GM19467 (cell line): ENCODE results near the gene PHEX.
"Not testable (repeated sequence)": the region's sequence is repeated elsewhere in the genome, so short reads cannot be mapped to it uniquely, and the experiment has no call there.

ENCODE experiments used
- ATAC-seq: cut with Tn5 transposase; IDR thresholded peaks from one replicate; pipeline ENCODE4 v1.9.1; 2021; ENCODE audit warnings: mild to moderate bottlenecking, moderate library complexity; ENCODE audit not compliant: unreplicated experiment

Gene PHEX

DNA sequence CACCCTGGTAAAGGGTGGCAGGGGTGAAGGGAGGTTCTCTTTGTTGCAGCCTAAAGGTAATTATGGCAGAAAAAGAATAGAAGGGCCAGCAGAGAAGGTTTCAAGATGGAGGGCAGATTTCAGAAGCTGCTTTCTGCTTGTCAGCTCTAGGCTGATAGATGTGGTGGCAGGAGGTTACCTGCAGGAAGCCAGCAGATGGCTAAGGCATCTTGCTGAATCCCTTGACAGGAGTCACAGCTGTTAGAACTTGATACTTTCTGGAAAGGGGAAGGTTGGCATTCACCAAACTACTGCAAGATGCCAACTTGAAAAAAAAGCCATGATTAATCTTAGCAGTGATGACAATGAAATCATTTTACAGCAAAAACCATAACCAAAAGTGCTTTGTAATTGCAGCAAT is 171.1 kb downstream of the PHEX start:
- no peak for ATAC-seq

DNA sequence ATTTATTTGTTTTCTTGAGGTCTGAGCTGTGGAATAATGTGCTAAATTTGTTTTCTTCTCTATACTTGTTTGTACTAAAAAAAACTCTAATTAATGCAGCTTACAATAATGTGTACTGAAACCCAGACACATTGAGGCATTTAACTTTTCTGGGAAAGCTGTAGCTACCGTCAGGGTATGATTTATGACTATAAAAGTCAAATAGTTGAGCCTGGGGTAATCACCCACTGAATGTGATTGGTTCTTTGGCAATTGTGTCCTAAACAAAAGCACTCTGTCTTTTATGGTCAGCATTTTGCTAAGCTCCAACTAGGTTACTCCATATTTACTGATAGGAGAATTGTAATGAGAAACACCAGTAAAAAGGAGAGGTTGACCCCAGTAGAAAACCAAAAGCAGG is 174.7 kb downstream of the PHEX start:
- ATAC-seq = no peak

DNA sequence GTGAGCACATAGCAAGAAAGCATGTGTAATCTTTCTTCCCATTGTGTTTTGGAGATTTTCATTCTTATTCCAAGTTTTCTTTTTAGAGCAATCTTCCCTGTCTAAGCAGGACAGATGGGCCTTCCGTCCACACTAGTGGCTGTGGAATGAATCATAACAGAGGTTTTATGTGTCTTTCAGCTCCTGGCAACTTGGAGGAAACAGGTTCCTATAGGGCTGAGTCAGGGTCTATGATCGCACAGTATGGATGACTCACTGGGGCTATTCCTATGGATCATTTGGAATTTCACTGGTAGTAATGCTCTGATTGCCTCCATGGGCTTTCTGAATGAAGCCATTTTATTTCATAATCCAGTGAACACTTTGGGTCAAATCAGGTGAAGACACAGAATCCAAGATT is 188.8 kb downstream of the PHEX start:
- no peak for ATAC-seq

DNA sequence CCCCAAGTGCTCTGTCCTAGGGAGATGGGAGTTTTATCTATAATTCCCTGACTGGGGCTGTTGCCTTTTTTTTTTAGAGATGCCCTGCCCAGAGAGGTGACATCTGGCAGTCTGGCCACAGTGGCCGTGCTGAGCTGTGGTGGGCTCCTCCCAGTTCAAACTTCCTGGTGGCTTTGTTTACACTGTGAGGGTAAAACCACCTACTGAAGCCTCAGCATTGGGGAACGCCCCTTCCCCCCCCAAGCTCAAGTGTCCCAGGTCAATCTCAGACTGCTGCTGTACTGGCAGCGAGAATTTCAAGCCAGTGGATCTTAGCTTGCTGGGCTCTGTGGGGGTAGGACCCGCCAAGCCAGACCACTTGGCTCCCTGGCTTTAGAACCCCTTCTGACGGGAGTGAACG is 202.3 kb downstream of the PHEX start:
- ATAC-seq = no peak

DNA sequence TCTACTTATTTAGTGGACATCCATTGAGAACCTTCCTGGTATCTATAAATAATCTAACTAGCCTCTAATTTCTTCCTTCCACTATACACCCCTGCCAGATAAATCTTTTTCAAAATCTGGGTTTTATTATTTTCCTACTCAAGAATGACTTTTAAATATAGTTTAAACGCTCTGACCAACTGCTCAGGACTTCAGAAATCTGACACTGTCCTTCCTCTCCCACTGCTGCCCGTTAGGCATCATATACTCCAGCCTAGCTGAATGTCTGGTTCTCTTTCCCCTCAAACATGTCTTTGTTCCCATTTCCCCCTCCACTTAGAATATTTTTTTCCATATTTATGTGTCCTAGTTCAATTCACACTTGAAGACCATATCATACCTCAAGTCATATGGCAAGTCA is 205.4 kb downstream of the PHEX start:
- ATAC-seq = no peak

- no peak for ATAC-seq
Observed at GRCh38 chrX:22246620-22247019, 214.5 kb downstream of the PHEX start.

- ATAC-seq = no peak
Observed at GRCh38 chrX:22247169-22247568, 215.0 kb downstream of the PHEX start.

DNA sequence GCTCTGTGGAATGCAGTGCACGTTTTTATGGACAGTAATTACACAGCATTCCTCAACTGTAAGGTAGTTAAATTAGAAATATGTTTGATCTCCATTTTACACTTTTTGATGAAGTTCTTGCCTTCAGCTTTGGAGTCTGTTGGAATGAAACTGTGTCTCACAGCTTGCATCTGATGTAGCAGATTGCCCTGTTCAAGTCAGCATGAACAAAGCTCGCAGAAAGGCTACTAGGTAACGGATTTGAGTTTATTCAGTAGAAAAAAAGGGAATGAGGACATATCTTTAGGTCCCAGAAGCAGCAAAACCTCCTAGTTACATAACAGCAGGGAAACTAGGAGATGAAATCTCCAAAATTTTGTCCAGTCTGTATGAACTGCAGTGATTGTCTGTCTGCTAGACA is 216.3 kb downstream of the PHEX start:
- no peak for ATAC-seq

GRCh38 chrX:22249371-22249770 is 217.2 kb downstream of the PHEX start:
- ATAC-seq = no peak

- ATAC-seq = no peak
Observed at GRCh38 chrX:22268706-22269105, 236.6 kb downstream of the PHEX start.

- no peak for ATAC-seq
Observed at GRCh38 chrX:22272613-22273012, 240.5 kb downstream of the PHEX start, which contains the start of gene CBLL2. Gene CBLL2 (plus strand): TSS chrX:22272913. CDS start chrX:22272992, 79 bp downstream.

DNA sequence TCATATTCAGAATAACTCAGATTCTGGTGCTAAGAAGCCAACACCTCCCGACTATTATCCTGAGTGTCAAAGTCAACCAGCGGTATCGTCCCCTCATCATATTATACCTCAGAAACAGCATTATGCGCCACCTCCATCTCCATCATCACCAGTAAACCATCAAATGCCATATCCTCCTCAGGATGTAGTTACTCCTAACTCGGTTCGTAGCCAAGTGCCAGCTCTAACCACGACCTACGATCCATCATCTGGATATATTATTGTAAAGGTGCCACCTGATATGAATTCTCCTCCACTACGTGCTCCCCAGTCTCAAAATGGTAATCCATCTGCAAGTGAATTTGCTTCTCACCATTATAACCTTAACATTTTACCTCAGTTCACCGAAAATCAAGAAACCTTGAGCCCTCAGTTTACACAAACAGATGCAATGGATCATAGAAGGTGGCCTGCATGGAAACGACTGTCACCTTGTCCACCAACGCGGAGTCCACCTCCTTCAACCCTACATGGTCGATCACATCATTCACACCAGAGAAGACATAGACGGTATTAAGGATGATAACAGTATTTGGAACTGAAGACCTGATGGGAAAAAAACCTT is 241.7 kb downstream of the PHEX start:
- no peak for ATAC-seq

DNA sequence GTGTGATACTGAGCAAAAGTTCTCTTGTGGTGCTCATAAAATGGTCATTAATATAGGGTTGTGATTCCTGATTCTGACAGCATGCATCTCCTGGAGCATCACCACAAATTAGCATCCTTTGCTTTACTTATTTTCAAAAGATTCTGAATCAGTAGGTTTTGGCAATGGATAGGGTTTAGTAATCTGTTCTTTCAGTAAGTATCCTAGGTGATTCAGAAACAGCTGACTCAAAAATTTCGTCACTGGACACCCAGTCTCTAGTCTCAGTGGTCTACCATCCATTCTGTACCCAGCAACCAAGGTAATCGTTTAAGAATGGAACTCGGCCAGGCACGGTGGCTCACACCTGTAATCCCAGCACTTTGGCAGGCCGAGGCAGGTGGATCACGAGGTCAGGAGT is 244.7 kb downstream of the PHEX start:
- ATAC-seq = no peak

DNA sequence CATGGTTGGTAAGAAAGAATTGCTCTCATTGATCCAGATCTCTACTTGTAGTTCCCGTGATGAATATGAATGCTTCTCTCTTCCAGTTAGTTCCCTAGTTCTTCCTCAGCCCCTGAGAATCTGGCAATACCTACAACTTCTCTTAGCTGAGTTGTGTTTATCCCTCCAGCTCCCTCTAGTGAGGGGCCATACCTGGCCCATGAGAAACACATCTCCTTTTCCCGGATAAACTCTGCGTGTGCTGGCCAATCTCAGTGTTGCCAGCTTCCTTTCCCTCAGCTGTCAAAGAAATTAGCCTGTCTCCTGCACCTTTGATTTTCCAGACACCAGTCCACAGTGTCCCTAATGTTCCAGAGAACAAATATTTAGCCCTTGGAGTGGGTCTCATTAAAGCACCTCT is 246.2 kb downstream of the PHEX start:
- ATAC-seq = no peak

DNA sequence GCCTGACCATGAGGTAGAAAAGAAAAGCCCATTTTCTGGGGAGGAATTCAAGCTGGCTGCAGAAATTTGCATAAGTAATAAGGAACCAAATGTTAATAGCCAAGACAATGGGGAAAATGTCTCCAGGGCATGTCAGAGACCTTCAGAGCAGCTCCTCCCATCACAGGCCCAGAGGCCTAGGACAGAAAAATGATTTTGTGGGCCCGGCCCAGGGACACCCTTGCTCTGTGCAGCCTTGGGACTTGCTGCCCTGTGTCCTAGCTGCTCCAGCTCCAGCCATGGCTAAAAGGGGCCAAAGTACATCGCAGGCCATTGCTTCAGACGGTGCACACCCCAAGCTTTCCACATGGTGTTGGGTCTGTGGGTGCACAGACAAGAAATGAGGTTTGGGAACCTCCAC is 257.1 kb downstream of the PHEX start:
- ATAC-seq = not testable (repeated sequence)

GRCh38 chrX:22296871-22297270 is 264.7 kb downstream of the PHEX start:
- ATAC-seq = no peak

GRCh38 chrX:22300130-22300529 is 268.0 kb downstream of the PHEX start:
- ATAC-seq = no peak
